ENCODE measurements around the gene TIMM10.

Gene TIMM10

GRCh38 chr11:57502376-57502775 is 28.2 kb downstream of the TIMM10 start:
- DNase-seq (ENCODE audit: low spot score): no peak

- no peak for DNase-seq (ENCODE audit: low spot score)
These were observed 28.6 kb downstream of the TIMM10 start for GRCh38 chr11:57501953-57502352.

GRCh38 chr11:57500926-57501325 is 29.6 kb downstream of the TIMM10 start:
- DNase-seq (ENCODE audit: low spot score): no peak

GRCh38 chr11:57500515-57500914 is 30.0 kb downstream of the TIMM10 start:
- no peak for DNase-seq (ENCODE audit: low spot score)

GRCh38 chr11:57499983-57500461 is 30.5 kb downstream of the TIMM10 start:
- DNase-seq (ENCODE audit: low spot score): no peak

GRCh38 chr11:57499413-57499982 is 31.1 kb downstream of the TIMM10 start:
- DNase-seq (ENCODE audit: low spot score): peak; percentile 68

GRCh38 chr11:57498540-57498939 is 32.0 kb downstream of the TIMM10 start:
- DNase-seq (ENCODE audit: low spot score): no peak

GRCh38 chr11:57497303-57498247 is 33.0 kb downstream of the TIMM10 start:
- no peak for DNase-seq (ENCODE audit: low spot score)

GRCh38 chr11:57496109-57496820 is 34.3 kb downstream of the TIMM10 start:
- no peak for DNase-seq (ENCODE audit: low spot score)

GRCh38 chr11:57493507-57494503 is 36.7 kb downstream of the TIMM10 start:
- peak; percentile 88 for DNase-seq (ENCODE audit: low spot score)

GRCh38 chr11:57491371-57492061 is 39.0 kb downstream of the TIMM10 start:
- DNase-seq (ENCODE audit: low spot score): peak; percentile 33

GRCh38 chr11:57490456-57491248 is 39.9 kb downstream of the TIMM10 start:
- no peak for DNase-seq (ENCODE audit: low spot score)

- no peak for DNase-seq (ENCODE audit: low spot score)
These were observed 42.5 kb downstream of the TIMM10 start for GRCh38 chr11:57487920-57488659.

- DNase-seq (ENCODE audit: low spot score): no peak
These were observed 43.4 kb downstream of the TIMM10 start for GRCh38 chr11:57487021-57487778.

- no peak for DNase-seq (ENCODE audit: low spot score)
These were observed 45.1 kb downstream of the TIMM10 start for GRCh38 chr11:57485217-57485990.

GRCh38 chr11:57484141-57484710 is 46.3 kb downstream of the TIMM10 start:
- DNase-seq (ENCODE audit: low spot score): no peak

GRCh38 chr11:57483562-57483918 is 47.0 kb downstream of the TIMM10 start:
- no peak for DNase-seq (ENCODE audit: low spot score)

Data from SW480 (cell line).